ENCODE data around the gene PTPN6. TPM values are rescaled to one million over a fixed set of nuclear protein-coding genes. Genes with fewer than 3 reads are reported as not detected.

Gene PTPN6
- polyA plus RNA-seq, 3 donors, result 449 to 764 (median 562) TPM

DNA sequence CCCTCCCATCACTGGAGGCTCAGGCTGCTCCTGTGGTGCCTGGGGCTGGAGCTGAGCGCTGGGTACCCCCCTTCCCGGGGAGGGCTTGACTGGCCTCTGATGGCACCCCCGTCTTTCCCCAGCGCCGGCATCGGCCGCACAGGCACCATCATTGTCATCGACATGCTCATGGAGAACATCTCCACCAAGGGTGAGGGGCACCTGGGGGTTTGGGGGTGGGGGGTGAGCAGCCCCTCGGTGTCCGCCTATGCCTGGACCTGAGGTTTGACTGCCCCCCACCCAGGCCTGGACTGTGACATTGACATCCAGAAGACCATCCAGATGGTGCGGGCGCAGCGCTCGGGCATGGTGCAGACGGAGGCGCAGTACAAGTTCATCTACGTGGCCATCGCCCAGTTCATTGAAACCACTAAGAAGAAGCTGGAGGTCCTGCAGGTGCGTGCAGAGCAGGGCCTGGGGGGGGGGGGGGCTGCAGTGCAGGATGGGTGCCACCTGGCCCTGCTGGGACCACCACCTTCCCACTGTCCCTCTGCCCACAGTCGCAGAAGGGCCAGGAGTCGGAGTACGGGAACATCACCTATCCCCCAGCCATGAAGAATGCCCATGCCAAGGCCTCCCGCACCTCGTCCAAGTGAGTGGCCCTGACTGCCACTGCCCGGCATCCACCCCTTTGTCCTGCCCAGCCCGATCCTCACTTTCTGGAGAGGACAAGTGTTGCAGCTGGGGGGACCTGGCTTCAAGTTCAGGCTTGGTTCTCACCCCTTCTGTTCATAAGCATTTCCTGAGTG lies 8.8 kb downstream of the PTPN6 start:
- Histone ChIP-seq H3K79me2 (ENCODE audit: insufficient read depth, low read length) (peaks cover 56% of the 10 kb centered on the region), H3K27ac (ENCODE audit: low read depth in 1 of 2, low read length in 2 of 2) (peak overlapping the region; percentile 87 to 95), H3K4me2 (replicated peaks; ENCODE audit: extremely low read depth, low read length, poor library complexity, severe bottlenecking) (peak overlapping the region; percentile 92), H3K27me3 (ENCODE audit: control insufficient read depth in 2 of 2, insufficient read depth in 2 of 2, low read length in 2 of 2) (no peaks in the 10 kb centered on the region), H3K4me1 (ENCODE audit: control insufficient read depth in 1 of 2, insufficient read depth in 2 of 2, low read length in 2 of 2) (peaks cover 93 to 99% of the 10 kb centered on the region in 2 donors), H3K9me3 (replicated peaks in 1 of 2; ENCODE audit: control insufficient read depth in 1 of 2, insufficient read depth in 1 of 2, low read length in 2 of 2) (no peaks in the 10 kb centered on the region), H3K4me3 (replicated peaks in 1 of 3; ENCODE audit: low read depth in 2 of 3, low read length in 3 of 3) (peak overlapping the region in 2 of 3 experiments; percentile 19 to 98), H2AFZ (ENCODE audit: insufficient read depth, low read depth, low read length, poor library complexity, severe bottlenecking) (no peak overlapping the region), H3K9ac (ENCODE audit: insufficient read depth, low read length, poor library complexity, severe bottlenecking) (peak overlapping the region; percentile 68), H4K20me1 (ENCODE audit: insufficient read depth, low read length) (peaks cover 76% of the 10 kb centered on the region), H3K36me3 (replicated peaks in 1 of 2; ENCODE audit: control insufficient read depth in 1 of 2, insufficient read depth in 2 of 2, low read length in 2 of 2) (peaks cover 53 to 54% of the 10 kb centered on the region in 2 donors)
- 84% methylated on average over 22 of the region's 26 CpGs for WGBS (ENCODE audit: insufficient coverage)
- intact Hi-C loops (cut with micrococcal nuclease), result loop anchor here (2.0 to 10.0 kb wide), 3 partner anchors 15 to 425 kb away; partner anchors contain the start of genes C12orf57 (in 2 of the 2), GAPDH (in 1 of the 2) and SPSB2 (in 1 of the 2)
- Mint-ChIP-seq H3K27me3 (ENCODE audit: low read depth in 3 of 3) (peaks cover 0 to 7% (median 0%) of the 10 kb centered on the region in 3 donors), H3K9me3 (peaks cover 0 to 2% (median 0%) of the 10 kb centered on the region in 7 donors), H3K4me3 (peak overlapping the region; percentile 56 to 77), H3K27ac (peak overlapping the region; percentile 93 to 99 (median 99)), H3K36me3 (peaks cover 52 to 70% of the 10 kb centered on the region in 2 donors), H3K4me1 (peaks cover 93% of the 10 kb centered on the region)
- no peak for DNase-seq
- TF ChIP-seq, protein P1, sequence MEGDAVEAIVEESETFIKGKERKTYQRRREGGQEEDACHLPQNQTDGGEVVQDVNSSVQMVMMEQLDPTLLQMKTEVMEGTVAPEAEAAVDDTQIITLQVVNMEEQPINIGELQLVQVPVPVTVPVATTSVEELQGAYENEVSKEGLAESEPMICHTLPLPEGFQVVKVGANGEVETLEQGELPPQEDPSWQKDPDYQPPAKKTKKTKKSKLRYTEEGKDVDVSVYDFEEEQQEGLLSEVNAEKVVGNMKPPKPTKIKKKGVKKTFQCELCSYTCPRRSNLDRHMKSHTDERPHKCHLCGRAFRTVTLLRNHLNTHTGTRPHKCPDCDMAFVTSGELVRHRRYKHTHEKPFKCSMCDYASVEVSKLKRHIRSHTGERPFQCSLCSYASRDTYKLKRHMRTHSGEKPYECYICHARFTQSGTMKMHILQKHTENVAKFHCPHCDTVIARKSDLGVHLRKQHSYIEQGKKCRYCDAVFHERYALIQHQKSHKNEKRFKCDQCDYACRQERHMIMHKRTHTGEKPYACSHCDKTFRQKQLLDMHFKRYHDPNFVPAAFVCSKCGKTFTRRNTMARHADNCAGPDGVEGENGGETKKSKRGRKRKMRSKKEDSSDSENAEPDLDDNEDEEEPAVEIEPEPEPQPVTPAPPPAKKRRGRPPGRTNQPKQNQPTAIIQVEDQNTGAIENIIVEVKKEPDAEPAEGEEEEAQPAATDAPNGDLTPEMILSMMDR (IDR thresholded peaks at IDR 0.05), result no peak

DNA sequence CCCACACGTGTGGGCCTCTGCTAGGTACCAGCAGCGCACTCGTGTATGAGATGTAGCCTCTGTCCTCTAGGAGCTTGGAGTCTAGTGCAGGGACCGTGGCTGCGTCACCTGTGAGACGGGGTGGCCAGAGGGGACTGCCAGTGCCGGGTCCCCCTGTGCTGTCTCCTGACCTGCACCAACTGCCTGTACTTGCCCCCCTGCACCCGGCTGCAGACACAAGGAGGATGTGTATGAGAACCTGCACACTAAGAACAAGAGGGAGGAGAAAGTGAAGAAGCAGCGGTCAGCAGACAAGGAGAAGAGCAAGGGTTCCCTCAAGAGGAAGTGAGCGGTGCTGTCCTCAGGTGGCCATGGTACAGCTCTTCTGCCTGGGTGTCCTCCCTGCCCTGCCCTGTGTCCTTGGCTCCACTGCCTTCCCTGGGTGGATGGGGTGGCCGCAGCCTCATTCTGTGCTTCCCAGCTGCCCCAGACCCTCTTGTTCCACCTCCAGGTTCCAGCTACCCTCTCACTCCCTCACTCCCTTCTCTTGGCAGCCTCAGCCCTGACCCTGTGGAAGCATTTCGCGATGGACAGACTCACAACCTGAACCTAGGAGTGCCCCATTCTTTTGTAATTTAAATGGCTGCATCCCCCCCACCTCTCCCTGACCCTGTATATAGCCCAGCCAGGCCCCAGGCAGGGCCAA lies 9.6 kb downstream of the PTPN6 start:
- Histone ChIP-seq H3K9me3 (replicated peaks in 1 of 2; ENCODE audit: control insufficient read depth in 1 of 2, insufficient read depth in 1 of 2, low read length in 2 of 2) (no peaks in the 10 kb centered on the region), H3K36me3 (replicated peaks in 1 of 2; ENCODE audit: control insufficient read depth in 1 of 2, insufficient read depth in 2 of 2, low read length in 2 of 2) (peaks cover 51 to 52% of the 10 kb centered on the region in 2 donors), H3K79me2 (ENCODE audit: insufficient read depth, low read length) (peaks cover 49% of the 10 kb centered on the region), H3K4me2 (replicated peaks; ENCODE audit: extremely low read depth, low read length, poor library complexity, severe bottlenecking) (peak overlapping the region; percentile 92), H3K4me1 (ENCODE audit: control insufficient read depth in 1 of 2, insufficient read depth in 2 of 2, low read length in 2 of 2) (peaks cover 88 to 96% of the 10 kb centered on the region in 2 donors), H3K9ac (ENCODE audit: insufficient read depth, low read length, poor library complexity, severe bottlenecking) (peak overlapping the region; percentile 55), H4K20me1 (ENCODE audit: insufficient read depth, low read length) (peaks cover 69% of the 10 kb centered on the region), H3K27ac (ENCODE audit: low read depth in 1 of 2, low read length in 2 of 2) (peak overlapping the region; percentile 87 to 95), H3K4me3 (replicated peaks in 1 of 3; ENCODE audit: low read depth in 2 of 3, low read length in 3 of 3) (peak overlapping the region in 1 of 3 experiments; percentile 98), H3K27me3 (ENCODE audit: control insufficient read depth in 2 of 2, insufficient read depth in 2 of 2, low read length in 2 of 2) (no peaks in the 10 kb centered on the region), H2AFZ (ENCODE audit: insufficient read depth, low read depth, low read length, poor library complexity, severe bottlenecking) (no peak overlapping the region)
- TF ChIP-seq, protein P1 (IDR thresholded peaks at IDR 0.05), result peak; percentile 43
- Mint-ChIP-seq H3K27ac (peak overlapping the region; percentile 93 to 99 (median 96)), H3K4me3 (peak overlapping the region; percentile 65 to 77), H3K9me3 (peaks cover 0 to 2% (median 0%) of the 10 kb centered on the region in 7 donors), H3K36me3 (peaks cover 52 to 69% of the 10 kb centered on the region in 2 donors), H3K4me1 (peaks cover 92% of the 10 kb centered on the region), H3K27me3 (ENCODE audit: low read depth in 3 of 3) (peaks cover 0 to 7% (median 0%) of the 10 kb centered on the region in 3 donors)
- whole genome bisulfite sequencing (ENCODE audit: insufficient coverage), result 70% methylated on average over 10 of the region's 13 CpGs
- DNase-seq, result peak; percentile 51 to 68 (median 60)
- intact Hi-C loops (cut with micrococcal nuclease), result loop anchor here (1.0 to 5.0 kb wide), 3 partner anchors 7 to 88 kb away; partner anchors contain the start of genes C12orf57 (in 1 of the 2) and SPSB2 (in 1 of the 2)

All from CD14-positive monocyte (primary cell).